HG03354 (cell line): ENCODE results near the gene TLE4.

Experiments used
- ATAC-seq: cut with Tn5 transposase; IDR thresholded peaks from one replicate; pipeline ENCODE4 v1.9.1; 2021; ENCODE audit warnings: mild to moderate bottlenecking; ENCODE audit not compliant: unreplicated experiment, poor library complexity, severe bottlenecking

TLE4 gene

GRCh38 chr9:79682076-79682736 lies 110.4 kb downstream of the TLE4 start:
- ATAC-seq, result peak; percentile 48

- no peak for ATAC-seq
Observed at GRCh38 chr9:79684059-79684458, 112.3 kb downstream of the TLE4 start.

DNA sequence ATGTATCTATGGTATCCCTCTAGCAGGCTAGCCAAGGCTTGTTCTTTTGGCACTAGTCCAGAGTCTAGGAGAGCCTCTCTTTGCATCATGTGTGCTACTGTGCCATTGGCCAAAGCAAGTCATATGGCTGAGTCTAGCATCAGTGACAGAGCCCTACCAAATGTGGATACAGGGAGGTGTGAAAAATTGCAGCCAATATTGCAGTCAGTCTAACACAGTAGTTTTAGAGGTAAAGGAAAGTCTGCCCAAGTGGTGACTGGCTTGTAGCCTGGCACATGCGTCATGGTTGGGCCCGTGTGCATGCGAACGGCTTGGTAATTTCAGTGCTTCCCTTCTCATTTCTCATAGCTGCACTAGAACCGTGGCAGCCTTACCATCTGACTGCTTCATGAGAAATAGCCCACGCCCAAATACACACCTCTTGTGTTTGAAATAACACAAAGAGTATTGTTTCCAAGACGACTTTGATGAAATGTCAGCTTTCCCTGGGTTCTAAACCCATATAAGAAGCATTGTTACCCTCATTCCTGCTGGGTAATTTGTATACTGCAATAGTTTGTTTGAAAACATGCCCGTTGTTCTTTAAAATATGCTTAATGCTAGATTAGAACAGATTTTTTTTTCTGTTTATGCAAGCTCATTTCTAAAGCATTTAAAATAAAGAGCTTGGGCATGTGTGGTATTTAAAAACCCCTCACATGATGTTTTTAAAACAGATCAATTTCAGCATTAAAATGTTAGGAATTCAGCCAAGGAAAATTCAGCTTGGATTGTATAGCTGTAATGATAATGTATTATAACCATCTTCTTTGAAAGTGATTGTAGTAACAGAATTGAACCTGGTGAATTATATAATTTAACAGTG lies 113.2 kb downstream of the TLE4 start:
- ATAC-seq, result no peak

GRCh38 chr9:79685577-79685976 lies 113.8 kb downstream of the TLE4 start:
- ATAC-seq, result no peak

GRCh38 chr9:79686381-79687130 lies 114.8 kb downstream of the TLE4 start:
- peak; percentile 13 for ATAC-seq

DNA sequence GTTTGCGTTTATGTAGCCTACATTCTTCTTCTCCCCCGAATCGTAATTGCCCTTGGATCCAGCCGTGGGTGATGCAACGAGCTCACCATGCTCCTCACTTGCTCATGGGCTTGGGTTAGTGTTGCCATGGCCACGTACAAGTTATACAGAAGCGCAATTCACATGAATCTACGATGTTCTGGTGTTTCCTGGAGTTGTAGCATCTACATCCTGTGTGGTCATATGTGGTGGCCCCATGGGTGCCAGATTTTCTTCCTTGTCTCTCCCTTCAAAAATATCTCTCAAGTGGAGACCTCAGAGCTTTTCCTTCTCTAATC lies 115.3 kb downstream of the TLE4 start:
- peak; percentile 84 for ATAC-seq

- no peak for ATAC-seq
Observed at GRCh38 chr9:79688363-79688762, 116.6 kb downstream of the TLE4 start.

- ATAC-seq, result no peak
Observed at GRCh38 chr9:79689576-79689975, 117.8 kb downstream of the TLE4 start.

DNA sequence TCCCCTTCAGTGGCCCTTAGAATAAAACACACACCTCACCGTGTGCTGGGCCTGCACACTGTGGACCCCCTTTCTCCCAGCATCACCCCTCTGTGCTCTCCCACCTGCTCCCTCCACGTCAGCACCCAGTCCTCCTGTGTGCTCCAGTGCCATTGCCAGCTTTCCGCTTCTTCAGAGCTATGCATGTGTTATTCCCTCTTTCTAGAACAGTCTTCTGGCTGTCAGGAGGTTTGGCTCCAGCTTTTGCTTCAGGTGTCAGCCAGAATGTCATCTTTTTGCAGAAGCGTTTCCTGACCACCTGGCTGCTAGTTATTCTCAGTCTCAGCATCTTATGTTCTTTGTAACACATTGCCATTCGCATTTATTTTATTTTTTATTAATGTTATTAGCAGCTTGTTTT lies 119.7 kb downstream of the TLE4 start:
- no peak for ATAC-seq

DNA sequence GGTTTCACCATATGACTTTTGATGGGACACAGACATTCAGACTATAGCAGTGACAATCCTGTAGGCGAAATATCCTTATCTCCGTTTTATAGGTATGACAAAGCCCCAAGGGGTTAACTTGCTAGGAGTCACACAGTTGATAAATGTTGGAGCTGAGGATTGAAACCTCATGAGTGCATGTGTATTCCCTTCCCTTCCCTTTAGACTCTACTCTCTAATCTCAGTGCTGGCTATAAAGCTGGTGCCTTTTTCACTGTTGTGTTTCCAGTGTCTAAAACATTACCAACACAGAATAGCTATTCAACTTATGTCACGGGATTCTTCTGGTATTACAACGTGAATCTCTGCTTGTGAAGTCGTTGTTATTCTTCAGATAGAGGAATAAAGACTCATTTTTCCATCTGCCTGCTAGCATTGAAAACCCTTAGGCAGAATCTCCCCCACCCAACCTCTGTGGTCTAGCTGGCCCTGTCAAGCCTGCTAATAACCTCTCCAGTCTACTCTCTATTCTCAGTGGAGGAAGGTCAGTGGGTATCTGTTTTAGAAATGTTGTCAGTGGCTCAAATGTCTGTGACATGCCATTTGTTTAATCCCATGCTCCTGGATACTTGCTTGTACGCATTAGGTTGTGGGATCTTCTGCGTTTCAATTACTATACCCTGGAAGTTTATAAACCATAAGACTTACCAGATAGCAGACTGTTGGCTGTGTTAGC lies 121.2 kb downstream of the TLE4 start:
- no peak for ATAC-seq

- no peak for ATAC-seq
Observed at GRCh38 chr9:79693750-79694149, 122.0 kb downstream of the TLE4 start.

DNA sequence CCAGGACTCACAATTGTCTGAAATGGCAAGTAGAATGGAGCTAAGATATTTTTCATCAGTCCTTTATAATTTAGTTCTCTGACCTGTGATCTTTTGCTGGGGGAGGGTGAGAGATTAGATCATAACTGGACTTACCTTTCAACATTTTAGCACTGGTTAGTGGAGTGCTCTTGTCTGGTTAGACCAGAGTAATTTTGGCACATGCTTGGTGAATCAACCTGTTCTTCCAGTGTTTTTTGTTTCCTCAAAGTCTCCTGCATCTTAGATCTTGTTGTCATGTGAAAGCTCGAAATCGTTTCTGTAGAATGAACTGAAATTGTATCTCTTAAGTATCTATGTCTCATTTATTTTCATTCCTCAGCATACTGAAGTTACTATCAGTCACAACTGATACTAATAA lies 122.4 kb downstream of the TLE4 start:
- ATAC-seq, result no peak

GRCh38 chr9:79694676-79695400 lies 123.1 kb downstream of the TLE4 start:
- ATAC-seq, result no peak

- peak; percentile 48 for ATAC-seq
Observed at GRCh38 chr9:79695531-79696175, 123.9 kb downstream of the TLE4 start.

GRCh38 chr9:79698967-79699366 lies 127.2 kb downstream of the TLE4 start:
- ATAC-seq, result no peak

- ATAC-seq, result no peak
Observed at GRCh38 chr9:79699479-79699878, 127.7 kb downstream of the TLE4 start.

GRCh38 chr9:79700607-79701360 lies 129.0 kb downstream of the TLE4 start:
- ATAC-seq, result no peak

GRCh38 chr9:79701651-79702050 lies 129.9 kb downstream of the TLE4 start:
- ATAC-seq, result no peak
